Thyroid gland (tissue), 4 donors: ENCODE results near the gene BIRC7. TPM values are rescaled to one million over a fixed set of nuclear protein-coding genes. Genes with fewer than 3 reads are reported as not detected.

Source experiments
- DNase-seq, 2 donors: peaks; one replicate each; pipeline ENCODE4 v3.0.0-alpha.2; 2019
- H3K27ac ChIP-seq, 3 donors: fragments of 200-600 bp; sonication (generic); 1 replicate in 2 of 3; 2 replicates in 1 of 3; pipeline ENCODE4 v1.5.1; 2016 to 2019; ENCODE audit warnings: mild to moderate bottlenecking in 1 of 3, moderate library complexity in 1 of 3
- H3K27me3 ChIP-seq: fragments of 200-600 bp; sonication (generic); one replicate; pipeline ENCODE4 v1.5.1; 2019
- H3K36me3 ChIP-seq, 2 donors: fragments of 200-600 bp; sonication (generic); one replicate each; pipeline ENCODE4 v1.5.1; 2016 to 2019
- H3K4me1 ChIP-seq, 2 donors: fragments of 200-600 bp; sonication (generic); one replicate each; pipeline ENCODE4 v1.5.1; 2017 to 2019
- H3K4me3 ChIP-seq, 3 donors: fragments of 200-600 bp; sonication (generic); replicated peaks in 1 of 3; 1 replicate in 2 of 3; 2 replicates in 1 of 3; pipeline ENCODE4 v1.5.1; 2016; ENCODE audit warnings: mild to moderate bottlenecking in 1 of 3
- H3K9me3 ChIP-seq: fragments of 200-600 bp; sonication (generic); one replicate; pipeline ENCODE4 v1.5.1; 2017
- POLR2A ChIP-seq, 2 donors: fragments of 450-650 bp; IDR thresholded peaks; one replicate each; pipeline ENCODE4 v1.6.1; 2017; ENCODE audit warnings: antibody characterized with exemption in 2 of 2, mild to moderate bottlenecking in 2 of 2, moderate library complexity in 1 of 2
- WGBS, 2 donors: methylation state at CpG; one replicate each; pipeline ENCODE4 v1.1.5; 2017; 5-methylcytosine and 5-hydroxymethylcytosine counted together
- intact Hi-C: fragments of 100-400 bp; cut with DNase I; formaldehyde crosslinking; loops from one replicate; pipeline ENCODE4 v1.15.1; 2023
- total RNA-seq, 4 donors: library from RNA; depleted of rRNA; stranded (reverse); fragments of >200 nt; gene quantifications; one replicate each; pipeline ENCODE4 v1.2.3, GENCODE V29; 2016
- TF ChIP-seq, protein P1 (sequence below), 6 experiments: fragments of 200-600 bp in 3 of 6; fragments of 450-650 bp in 3 of 6; sonication (generic) in 3 of 6; IDR thresholded peaks; one replicate each; pipeline ENCODE4 v1.5.1; 2016 to 2019; ENCODE audit warnings: antibody characterized with exemption in 6 of 6, mild to moderate bottlenecking in 2 of 6, inconsistent platforms in 1 of 6, moderate library complexity in 1 of 6

The BIRC7 gene
- total RNA-seq, 4 donors from 2014 or later = not detected

- 89 to 95% methylated on average over 4 to 16 of the region's 26 CpGs for WGBS, 2 donors
- Histone ChIP-seq H3K4me1 (peaks cover 14 to 26% of the 10 kb centered on the region in 2 donors), H3K4me3 (no peak overlapping the region), H3K36me3 (no peaks in the 10 kb centered on the region), H3K27ac (no peak overlapping the region), H3K27me3 (no peaks in the 10 kb centered on the region), H3K9me3 (no peaks in the 10 kb centered on the region)
- TF ChIP-seq, protein P1, sequence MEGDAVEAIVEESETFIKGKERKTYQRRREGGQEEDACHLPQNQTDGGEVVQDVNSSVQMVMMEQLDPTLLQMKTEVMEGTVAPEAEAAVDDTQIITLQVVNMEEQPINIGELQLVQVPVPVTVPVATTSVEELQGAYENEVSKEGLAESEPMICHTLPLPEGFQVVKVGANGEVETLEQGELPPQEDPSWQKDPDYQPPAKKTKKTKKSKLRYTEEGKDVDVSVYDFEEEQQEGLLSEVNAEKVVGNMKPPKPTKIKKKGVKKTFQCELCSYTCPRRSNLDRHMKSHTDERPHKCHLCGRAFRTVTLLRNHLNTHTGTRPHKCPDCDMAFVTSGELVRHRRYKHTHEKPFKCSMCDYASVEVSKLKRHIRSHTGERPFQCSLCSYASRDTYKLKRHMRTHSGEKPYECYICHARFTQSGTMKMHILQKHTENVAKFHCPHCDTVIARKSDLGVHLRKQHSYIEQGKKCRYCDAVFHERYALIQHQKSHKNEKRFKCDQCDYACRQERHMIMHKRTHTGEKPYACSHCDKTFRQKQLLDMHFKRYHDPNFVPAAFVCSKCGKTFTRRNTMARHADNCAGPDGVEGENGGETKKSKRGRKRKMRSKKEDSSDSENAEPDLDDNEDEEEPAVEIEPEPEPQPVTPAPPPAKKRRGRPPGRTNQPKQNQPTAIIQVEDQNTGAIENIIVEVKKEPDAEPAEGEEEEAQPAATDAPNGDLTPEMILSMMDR (IDR thresholded peaks at IDR 0.05) = no peak
- no peak for TF ChIP-seq POLR2A (IDR thresholded peaks at IDR 0.05)
- intact Hi-C loops = loop anchor here (5.0 kb wide), 1 partner anchor 49 kb away; no protein-coding TSS in a partner anchor
- DNase-seq = no peak
Measured at GRCh38 chr20:63236116-63236837, 572 bp downstream of the BIRC7 start.

DNA sequence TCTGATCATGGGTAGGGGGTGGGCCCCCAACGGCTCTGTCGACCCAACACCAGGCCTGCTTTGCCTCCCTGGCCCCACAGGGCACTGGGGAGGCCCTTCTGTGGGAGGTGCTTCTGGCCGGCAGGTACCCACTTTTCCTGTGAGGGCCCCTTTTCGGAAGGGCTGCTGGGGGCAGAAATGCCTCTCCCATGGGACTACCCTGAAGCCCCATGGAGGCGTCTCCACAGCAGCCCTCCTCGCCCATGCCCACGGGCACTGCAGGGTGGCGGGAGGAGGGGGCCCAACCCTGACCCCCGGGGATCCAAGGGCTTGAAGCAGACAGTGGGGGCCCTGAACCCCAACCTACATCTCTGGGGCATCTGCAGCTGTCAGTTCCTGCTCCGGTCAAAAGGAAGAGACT, 2.3 kb downstream of the BIRC7 start:
- intact Hi-C loops = loop anchor here (5.0 kb wide), 1 partner anchor 51 kb away; no protein-coding TSS in a partner anchor
- Histone ChIP-seq H3K4me3 (no peak overlapping the region), H3K27ac (peak overlapping the region in 1 of 3 donors; percentile 28), H3K27me3 (no peaks in the 10 kb centered on the region), H3K36me3 (no peaks in the 10 kb centered on the region), H3K4me1 (peaks cover 26 to 40% of the 10 kb centered on the region in 2 donors), H3K9me3 (no peaks in the 10 kb centered on the region)
- TF ChIP-seq POLR2A (IDR thresholded peaks at IDR 0.05) = no peak
- TF ChIP-seq, protein P1 (IDR thresholded peaks at IDR 0.05) = no peak
- no peak for DNase-seq
- WGBS, 2 donors = no CpG with 5 or more reads among the region's 10 CpGs

GRCh38 chr20:63238514-63239125, 2.9 kb downstream of the BIRC7 start:
- Histone ChIP-seq H3K4me1 (peaks cover 26 to 40% of the 10 kb centered on the region in 2 donors), H3K27me3 (no peaks in the 10 kb centered on the region), H3K9me3 (no peaks in the 10 kb centered on the region), H3K36me3 (no peaks in the 10 kb centered on the region), H3K4me3 (no peak overlapping the region), H3K27ac (peak overlapping the region in 1 of 3 donors; percentile 28)
- WGBS, 2 donors = 73 to 82% methylated on average over 7 to 8 of the region's 16 CpGs
- TF ChIP-seq POLR2A (IDR thresholded peaks at IDR 0.05) = no peak
- TF ChIP-seq, protein P1 (IDR thresholded peaks at IDR 0.05) = no peak
- intact Hi-C loops = loop anchor here (5.0 kb wide), 1 partner anchor 51 kb away; no protein-coding TSS in a partner anchor
- no peak for DNase-seq

- Histone ChIP-seq H3K27me3 (no peaks in the 10 kb centered on the region), H3K4me3 (no peak overlapping the region), H3K27ac (no peak overlapping the region), H3K9me3 (no peaks in the 10 kb centered on the region), H3K36me3 (no peaks in the 10 kb centered on the region), H3K4me1 (peaks cover 26 to 38% of the 10 kb centered on the region in 2 donors)
- 94 to 95% methylated on average over 26 to 28 of the region's 30 CpGs for WGBS, 2 donors
- no peak for DNase-seq
- no peak for TF ChIP-seq POLR2A (IDR thresholded peaks at IDR 0.05)
- TF ChIP-seq, protein P1 (IDR thresholded peaks at IDR 0.05) = no peak
- intact Hi-C loops = loop anchor here (5.0 kb wide), 1 partner anchor 52 kb away; no protein-coding TSS in a partner anchor
Measured at GRCh38 chr20:63239431-63239830, 3.7 kb downstream of the BIRC7 start.

DNA sequence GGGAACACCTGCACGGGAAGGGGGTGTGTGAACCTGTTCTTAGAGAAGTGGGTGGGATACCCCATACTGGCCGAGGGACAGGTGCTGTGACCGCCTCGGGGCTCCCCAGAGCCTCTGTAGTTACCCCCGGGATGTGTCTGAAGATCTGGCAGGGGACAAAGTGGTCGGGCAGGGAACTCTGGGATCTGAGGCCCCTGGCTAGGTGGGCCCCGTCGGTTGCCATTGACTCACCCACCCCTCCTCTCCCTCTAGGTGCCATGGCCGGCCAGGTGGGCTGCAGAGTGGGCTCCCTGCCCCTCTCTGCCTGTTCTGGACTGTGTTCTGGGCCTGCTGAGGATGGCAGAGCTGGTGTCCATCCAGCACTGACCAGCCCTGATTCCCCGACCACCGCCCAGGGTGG, 4.3 kb downstream of the BIRC7 start:
- Histone ChIP-seq H3K4me3 (no peak overlapping the region), H3K9me3 (no peaks in the 10 kb centered on the region), H3K27me3 (no peaks in the 10 kb centered on the region), H3K27ac (peak overlapping the region in 1 of 3 donors; percentile 28), H3K36me3 (no peaks in the 10 kb centered on the region), H3K4me1 (peaks cover 26 to 32% of the 10 kb centered on the region in 2 donors)
- 83 to 90% methylated on average over 1 to 11 of the region's 11 CpGs for WGBS, 2 donors
- TF ChIP-seq, protein P1 (IDR thresholded peaks at IDR 0.05) = no peak
- no peak for TF ChIP-seq POLR2A (IDR thresholded peaks at IDR 0.05)
- DNase-seq = no peak
- intact Hi-C loops = no loop called here
